Endothelial cell of umbilical vein (primary cell): ENCODE measurements around the gene UFD1.

Experiments
- CTCF ChIP-seq, 2 donors: IDR thresholded peaks; 1 replicate in 1 of 2; 2 replicates in 1 of 2; pipeline ENCODE4 v1.5.1; 2011; ENCODE audit warnings: low read length in 2 of 2, mild to moderate bottlenecking in 2 of 2, moderate library complexity in 2 of 2, control low read depth in 1 of 2, inconsistent platforms in 1 of 2, low read depth in 1 of 2; ENCODE audit not compliant: insufficient read depth in 1 of 2; ENCODE audit errors: extremely low read depth in 1 of 2
- MYC ChIP-seq: IDR thresholded peaks from one replicate; pipeline ENCODE4 v1.6.1; 2011; ENCODE audit warnings: mild to moderate bottlenecking, low read depth, low read length

- TF ChIP-seq MYC: no peak
- no peak for TF ChIP-seq CTCF (IDR thresholded peaks at IDR 0.05; ENCODE audit: extremely low read depth in 1 of 2, insufficient read depth in 1 of 2, low read depth in 1 of 2, low read length in 2 of 2)
Measured at GRCh38 chr22:19450363-19451175, 28.4 kb downstream of the UFD1 start.
